ENCODE data around the gene INSM2. TPM values are rescaled to one million over a fixed set of nuclear protein-coding genes. Genes with fewer than 3 reads are reported as not detected.

The INSM2 gene
- total RNA-seq, 4 donors from 2014 or later = not detected

GRCh38 chr14:35512765-35513164 is 21.2 kb upstream of the INSM2 start:
- H3K4me3 ChIP-seq = no peak overlapping the region
- intact Hi-C loops (cut with DNase I; ENCODE audit: low total_unique reads) = no loop called here
- no peaks in the 10 kb centered on the region for H3K9me3 ChIP-seq
- ATAC-seq (no peak), DNase-seq (no peak)
- H3K27me3 ChIP-seq = no peaks in the 10 kb centered on the region
- H3K36me3 ChIP-seq = no peaks in the 10 kb centered on the region
- TF ChIP-seq CTCF (IDR thresholded peaks at IDR 0.05 in 4 of 5, conservative IDR thresholded peaks at IDR 0.05 in 1 of 5) (no peak), POLR2A (IDR thresholded peaks at IDR 0.05) (no peak)
- in situ Hi-C loops (cut with MboI; ENCODE audit: low sequenced_read_pairs in 4 of 4) = no loop called here
- no peaks in the 10 kb centered on the region for H3K4me1 ChIP-seq
- H3K27ac ChIP-seq = no peak overlapping the region

- intact Hi-C loops (cut with DNase I; ENCODE audit: low total_unique reads) = no loop called here
- Histone ChIP-seq H3K4me3 (no peak overlapping the region), H3K27ac (no peak overlapping the region), H3K36me3 (no peaks in the 10 kb centered on the region), H3K27me3 (no peaks in the 10 kb centered on the region), H3K4me1 (no peaks in the 10 kb centered on the region), H3K9me3 (no peaks in the 10 kb centered on the region)
- no peak for TF ChIP-seq CTCF (IDR thresholded peaks at IDR 0.05 in 4 of 5, conservative IDR thresholded peaks at IDR 0.05 in 1 of 5)
- TF ChIP-seq POLR2A (IDR thresholded peaks at IDR 0.05) = no peak
- DNase-seq (no peak), ATAC-seq (no peak)
- in situ Hi-C loops (cut with MboI; ENCODE audit: low sequenced_read_pairs in 4 of 4) = no loop called here
Measured at GRCh38 chr14:35515916-35516315, 18.0 kb upstream of the INSM2 start.

GRCh38 chr14:35519986-35520385 is 14.0 kb upstream of the INSM2 start:
- H3K4me3 ChIP-seq = no peak overlapping the region
- intact Hi-C loops (cut with DNase I; ENCODE audit: low total_unique reads) = no loop called here
- ATAC-seq = no peak
- in situ Hi-C loops (cut with MboI; ENCODE audit: low sequenced_read_pairs in 4 of 4) = no loop called here
- DNase-seq = no peak
- H3K36me3 ChIP-seq = no peaks in the 10 kb centered on the region
- H3K9me3 ChIP-seq = no peaks in the 10 kb centered on the region
- H3K27me3 ChIP-seq = no peaks in the 10 kb centered on the region
- no peak overlapping the region for H3K27ac ChIP-seq
- TF ChIP-seq CTCF (IDR thresholded peaks at IDR 0.05 in 4 of 5, conservative IDR thresholded peaks at IDR 0.05 in 1 of 5) (no peak), POLR2A (IDR thresholded peaks at IDR 0.05) (no peak)
- H3K4me1 ChIP-seq = no peaks in the 10 kb centered on the region

- intact Hi-C loops (cut with DNase I; ENCODE audit: low total_unique reads) = no loop called here
- ATAC-seq (no peak), DNase-seq (no peak)
- Histone ChIP-seq H3K27me3 (peaks cover 0 to 2% (median under 1%) of the 10 kb centered on the region in 3 donors), H3K4me1 (no peaks in the 10 kb centered on the region), H3K4me3 (no peak overlapping the region), H3K9me3 (no peaks in the 10 kb centered on the region), H3K36me3 (no peaks in the 10 kb centered on the region), H3K27ac (no peak overlapping the region)
- no peak for TF ChIP-seq CTCF (IDR thresholded peaks at IDR 0.05 in 4 of 5, conservative IDR thresholded peaks at IDR 0.05 in 1 of 5)
- no peak for TF ChIP-seq POLR2A (IDR thresholded peaks at IDR 0.05)
- in situ Hi-C loops (cut with MboI; ENCODE audit: low sequenced_read_pairs in 4 of 4) = no loop called here
Measured at GRCh38 chr14:35525695-35526094, 8.3 kb upstream of the INSM2 start.

- intact Hi-C loops (cut with DNase I; ENCODE audit: low total_unique reads) (no loop called here), in situ Hi-C loops (cut with MboI; ENCODE audit: low sequenced_read_pairs in 4 of 4) (no loop called here)
- TF ChIP-seq POLR2A (IDR thresholded peaks at IDR 0.05) (no peak), CTCF (IDR thresholded peaks at IDR 0.05 in 4 of 5, conservative IDR thresholded peaks at IDR 0.05 in 1 of 5) (no peak)
- Histone ChIP-seq H3K4me1 (no peaks in the 10 kb centered on the region), H3K4me3 (no peak overlapping the region), H3K36me3 (no peaks in the 10 kb centered on the region), H3K9me3 (no peaks in the 10 kb centered on the region), H3K27ac (no peak overlapping the region), H3K27me3 (peaks cover 2 to 12% (median 12%) of the 10 kb centered on the region in 3 donors)
- DNase-seq (no peak), ATAC-seq (no peak)
Measured at GRCh38 chr14:35526962-35527361, 7.0 kb upstream of the INSM2 start.

All from gastrocnemius medialis (tissue), 4 donors.